ENCODE data around the gene EXT2. TPM values are rescaled to one million over a fixed set of nuclear protein-coding genes. Genes with fewer than 3 reads are reported as not detected.

EXT2 gene
- total RNA-seq, 1 donor from 2014 or later = 67.7 TPM

- no peak for DNase-seq (ENCODE audit: low read depth)
- Histone ChIP-seq H3K9ac (ENCODE audit: low read length) (no peak overlapping the region), H2AFZ (ENCODE audit: low read depth, low read length) (no peak overlapping the region), H3K9me3 (ENCODE audit: insufficient read depth, low read depth, low read length) (no peaks in the 10 kb centered on the region), H3K79me2 (ENCODE audit: insufficient read depth, low read length) (no peaks in the 10 kb centered on the region), H3K36me3 (ENCODE audit: insufficient read depth, low read length) (no peaks in the 10 kb centered on the region), H3K4me1 (ENCODE audit: insufficient read depth, low read length) (no peaks in the 10 kb centered on the region), H3K4me2 (ENCODE audit: low read length) (no peak overlapping the region), H3K4me3 (ENCODE audit: insufficient read depth, low read depth, low read length) (no peak overlapping the region), H3K27me3 (ENCODE audit: insufficient read depth, low read length) (peaks cover 16% of the 10 kb centered on the region), H4K20me1 (ENCODE audit: insufficient read depth, low read length) (no peaks in the 10 kb centered on the region), H3K27ac (ENCODE audit: low read depth, low read length) (no peak overlapping the region)
- no peak overlapping the region for H3K4me3 Mint-ChIP-seq (ENCODE audit: unreplicated experiment)
- TF ChIP-seq EZH2 (IDR thresholded peaks at IDR 0.05; ENCODE audit: insufficient read depth, low read length) (no peak), CTCF (IDR thresholded peaks at IDR 0.05; ENCODE audit: insufficient read depth, low read depth, low read length) (no peak)
- peaks cover 7% of the 10 kb centered on the region for H3K9me3 Mint-ChIP-seq (ENCODE audit: unreplicated experiment)
- H3K36me3 Mint-ChIP-seq (ENCODE audit: low read depth, unreplicated experiment) = peaks cover 2% of the 10 kb centered on the region
- no peak for FAIRE-seq
- H3K27ac Mint-ChIP-seq (ENCODE audit: unreplicated experiment) = no peak overlapping the region
- H3K27me3 Mint-ChIP-seq (ENCODE audit: low read depth, unreplicated experiment) = peaks cover 10% of the 10 kb centered on the region
- H3K4me1 Mint-ChIP-seq (ENCODE audit: low read depth, unreplicated experiment) = no peaks in the 10 kb centered on the region
Measured at GRCh38 chr11:44051171-44051570, 44.3 kb upstream of the EXT2 start.

GRCh38 chr11:44057340-44057739 is 38.1 kb upstream of the EXT2 start:
- Histone ChIP-seq H3K4me3 (ENCODE audit: insufficient read depth, low read depth, low read length) (no peak overlapping the region), H3K27ac (ENCODE audit: low read depth, low read length) (no peak overlapping the region), H3K4me2 (ENCODE audit: low read length) (no peak overlapping the region), H3K4me1 (ENCODE audit: insufficient read depth, low read length) (no peaks in the 10 kb centered on the region), H2AFZ (ENCODE audit: low read depth, low read length) (no peak overlapping the region), H3K9ac (ENCODE audit: low read length) (no peak overlapping the region), H3K9me3 (ENCODE audit: insufficient read depth, low read depth, low read length) (no peaks in the 10 kb centered on the region), H3K79me2 (ENCODE audit: insufficient read depth, low read length) (no peaks in the 10 kb centered on the region), H3K27me3 (ENCODE audit: insufficient read depth, low read length) (peaks cover 5% of the 10 kb centered on the region), H4K20me1 (ENCODE audit: insufficient read depth, low read length) (no peaks in the 10 kb centered on the region), H3K36me3 (ENCODE audit: insufficient read depth, low read length) (no peaks in the 10 kb centered on the region)
- FAIRE-seq = no peak
- Mint-ChIP-seq H3K27ac (ENCODE audit: unreplicated experiment) (no peak overlapping the region), H3K4me3 (ENCODE audit: unreplicated experiment) (no peak overlapping the region), H3K27me3 (ENCODE audit: low read depth, unreplicated experiment) (peaks cover 16% of the 10 kb centered on the region), H3K36me3 (ENCODE audit: low read depth, unreplicated experiment) (no peaks in the 10 kb centered on the region), H3K9me3 (ENCODE audit: unreplicated experiment) (peaks cover 2% of the 10 kb centered on the region), H3K4me1 (ENCODE audit: low read depth, unreplicated experiment) (no peaks in the 10 kb centered on the region)
- DNase-seq (ENCODE audit: low read depth) = no peak
- TF ChIP-seq CTCF (IDR thresholded peaks at IDR 0.05; ENCODE audit: insufficient read depth, low read depth, low read length) (no peak), EZH2 (IDR thresholded peaks at IDR 0.05; ENCODE audit: insufficient read depth, low read length) (no peak)

GRCh38 chr11:44058275-44058674 is 37.2 kb upstream of the EXT2 start:
- no peak overlapping the region for H3K4me3 Mint-ChIP-seq (ENCODE audit: unreplicated experiment)
- FAIRE-seq = no peak

More at GRCh38 chr11:44058275-44058674, 37.2 kb upstream of the EXT2 start:
- Histone ChIP-seq H3K36me3 (ENCODE audit: insufficient read depth, low read length) (no peaks in the 10 kb centered on the region), H4K20me1 (ENCODE audit: insufficient read depth, low read length) (no peaks in the 10 kb centered on the region), H3K4me3 (ENCODE audit: insufficient read depth, low read depth, low read length) (no peak overlapping the region), H3K27me3 (ENCODE audit: insufficient read depth, low read length) (peaks cover 5% of the 10 kb centered on the region), H3K9me3 (ENCODE audit: insufficient read depth, low read depth, low read length) (no peaks in the 10 kb centered on the region), H3K79me2 (ENCODE audit: insufficient read depth, low read length) (no peaks in the 10 kb centered on the region), H2AFZ (ENCODE audit: low read depth, low read length) (no peak overlapping the region), H3K9ac (ENCODE audit: low read length) (no peak overlapping the region), H3K4me2 (ENCODE audit: low read length) (no peak overlapping the region), H3K27ac (ENCODE audit: low read depth, low read length) (no peak overlapping the region), H3K4me1 (ENCODE audit: insufficient read depth, low read length) (no peaks in the 10 kb centered on the region)
- no peak overlapping the region for H3K27ac Mint-ChIP-seq (ENCODE audit: unreplicated experiment)
- H3K4me1 Mint-ChIP-seq (ENCODE audit: low read depth, unreplicated experiment) = no peaks in the 10 kb centered on the region
- TF ChIP-seq EZH2 (IDR thresholded peaks at IDR 0.05; ENCODE audit: insufficient read depth, low read length) (no peak), CTCF (IDR thresholded peaks at IDR 0.05; ENCODE audit: insufficient read depth, low read depth, low read length) (no peak)
- peaks cover 15% of the 10 kb centered on the region for H3K27me3 Mint-ChIP-seq (ENCODE audit: low read depth, unreplicated experiment)
- peaks cover 2% of the 10 kb centered on the region for H3K9me3 Mint-ChIP-seq (ENCODE audit: unreplicated experiment)
- no peaks in the 10 kb centered on the region for H3K36me3 Mint-ChIP-seq (ENCODE audit: low read depth, unreplicated experiment)
- no peak for DNase-seq (ENCODE audit: low read depth)

All from astrocyte (in vitro differentiated cells and primary cell).